HG02884 (cell line): ENCODE results near the gene STARD13.

Experiments used
- ATAC-seq: cut with Tn5 transposase; IDR thresholded peaks from one replicate; pipeline ENCODE4 v1.9.1; 2021; ENCODE audit warnings: mild to moderate bottlenecking, moderate library complexity; ENCODE audit not compliant: unreplicated experiment

Gene STARD13

DNA sequence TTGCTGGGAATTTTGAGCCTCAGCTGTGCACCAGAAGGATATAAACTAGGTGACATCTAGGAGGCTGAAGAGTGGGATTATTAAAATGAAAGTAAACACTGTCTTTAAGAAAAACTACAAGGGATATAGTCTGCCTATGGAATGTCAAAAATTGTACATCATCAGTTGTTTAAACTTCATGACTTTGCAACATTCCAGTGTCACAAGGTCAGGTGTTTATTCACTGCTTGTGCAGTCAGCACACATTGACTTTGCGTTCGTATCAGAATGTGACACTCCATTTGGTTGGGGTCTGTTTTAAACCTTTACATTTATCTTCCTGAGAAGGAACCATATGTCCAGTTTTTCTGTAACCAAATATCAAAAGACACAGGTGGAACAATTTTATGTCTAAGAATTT, 183.7 kb downstream of the STARD13 start:
- ATAC-seq: no peak

DNA sequence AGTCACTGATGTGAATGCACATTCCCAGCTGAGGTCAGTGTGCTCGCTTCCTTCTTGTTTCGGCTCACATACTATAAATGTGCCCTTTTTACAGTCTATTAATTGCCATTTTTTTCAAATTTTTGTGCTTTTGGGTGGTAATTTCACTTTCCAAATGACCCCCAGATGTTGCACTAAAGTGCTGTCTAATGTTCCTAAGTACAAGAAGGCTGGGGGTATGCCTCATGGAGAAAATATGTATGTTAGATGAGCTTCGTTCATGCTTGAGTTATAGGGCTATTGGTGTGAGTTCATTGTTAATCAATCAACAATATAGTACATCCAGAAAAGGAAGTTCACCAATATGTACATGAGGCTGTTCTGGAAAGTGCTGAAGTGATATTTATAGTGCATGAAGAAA, 184.7 kb downstream of the STARD13 start:
- no peak for ATAC-seq

DNA sequence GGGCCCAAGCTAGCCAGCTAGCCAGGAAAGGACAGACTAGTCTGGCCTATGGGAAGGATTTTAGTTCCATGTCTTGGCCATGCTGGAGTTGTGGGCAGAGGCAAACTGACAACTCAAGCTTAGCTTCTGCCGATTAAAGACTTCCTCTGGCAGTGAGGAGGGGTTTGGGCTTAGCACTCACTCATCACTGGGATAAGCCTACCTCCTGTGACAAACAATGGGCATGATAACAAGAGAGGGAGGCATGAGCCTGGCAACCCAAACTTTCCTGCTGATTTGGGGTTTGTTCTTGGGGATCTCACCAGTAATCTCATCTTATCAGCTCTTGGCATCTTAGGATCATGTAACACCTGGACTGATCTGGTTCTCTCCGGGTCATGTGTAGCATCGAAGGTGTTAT, 185.7 kb downstream of the STARD13 start:
- no peak for ATAC-seq

DNA sequence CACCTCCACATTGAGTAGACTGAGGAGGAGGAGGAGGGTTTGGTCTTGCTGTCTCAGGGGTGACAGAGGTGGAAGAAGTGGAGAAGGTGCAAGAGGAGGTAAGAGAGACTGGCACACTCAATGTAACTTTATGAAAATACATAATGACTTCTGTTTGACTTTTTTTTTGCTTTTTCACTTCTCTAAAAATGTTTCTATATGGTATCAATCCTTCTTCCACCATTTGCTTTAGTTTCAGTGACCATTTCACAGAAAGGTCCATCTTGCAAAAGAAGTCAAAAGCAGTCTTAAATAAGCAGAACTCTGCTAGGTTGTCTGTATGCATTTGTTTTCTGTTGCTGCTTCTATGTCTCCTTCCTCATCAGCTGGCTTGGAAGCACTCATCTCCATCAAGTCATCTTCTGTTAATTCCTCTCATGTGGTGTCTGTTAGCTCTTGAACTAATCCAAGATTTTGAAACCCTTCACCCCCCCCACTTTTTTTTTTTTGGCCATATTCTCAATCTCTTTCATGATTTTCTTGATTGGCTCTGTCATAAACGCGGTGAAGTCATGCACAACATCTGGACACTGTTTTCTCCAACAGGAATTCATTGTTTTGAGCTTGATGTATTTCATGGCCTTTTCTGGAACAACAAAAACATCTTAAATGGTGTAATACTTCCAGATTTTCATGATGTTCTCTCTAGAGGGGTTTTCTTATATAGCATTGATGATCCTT, 188.5 kb downstream of the STARD13 start:
- ATAC-seq: no peak

DNA sequence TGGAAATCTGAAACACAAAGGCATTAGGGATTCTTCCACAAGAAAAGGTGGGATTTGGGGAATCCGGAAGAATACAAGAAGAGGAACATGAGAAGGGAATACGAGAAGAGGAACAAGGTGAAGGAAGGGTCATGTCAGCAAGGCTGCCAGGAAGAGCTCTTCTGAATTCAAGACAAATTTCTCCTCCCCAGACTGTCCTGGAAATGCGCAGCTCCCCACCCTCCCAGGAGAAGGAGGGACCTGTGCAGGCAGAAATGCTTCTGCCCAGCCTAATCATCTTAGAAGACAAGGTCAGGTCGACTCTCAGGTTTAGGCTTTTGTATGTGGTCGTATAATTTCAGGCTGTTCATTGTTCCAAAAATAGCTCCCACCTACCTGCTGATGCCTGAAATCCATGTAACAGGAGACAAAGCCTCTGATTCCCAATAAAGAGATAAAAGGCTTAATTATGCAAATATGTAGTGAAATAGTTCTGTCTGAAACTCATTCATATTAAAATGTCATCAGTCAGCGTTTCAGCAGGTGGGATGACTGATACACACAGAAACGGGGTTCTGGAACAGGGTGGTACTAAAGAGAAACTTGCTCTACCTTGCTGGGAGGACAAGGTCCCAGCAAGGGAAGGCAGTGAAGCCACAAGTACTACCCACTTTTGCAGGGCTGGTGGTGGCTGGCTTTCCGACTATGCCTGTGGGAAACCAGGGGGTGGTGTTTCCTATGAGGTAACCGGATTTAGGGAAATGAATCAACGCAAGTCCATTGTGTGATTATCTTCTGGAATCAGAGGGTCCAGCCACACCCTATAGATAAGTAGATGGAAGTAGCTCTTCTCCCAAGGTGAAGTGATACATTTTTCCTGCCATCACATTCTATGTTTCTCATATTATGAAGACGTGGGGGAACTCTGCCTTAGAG, 193.2 kb downstream of the STARD13 start:
- no peak for ATAC-seq

DNA sequence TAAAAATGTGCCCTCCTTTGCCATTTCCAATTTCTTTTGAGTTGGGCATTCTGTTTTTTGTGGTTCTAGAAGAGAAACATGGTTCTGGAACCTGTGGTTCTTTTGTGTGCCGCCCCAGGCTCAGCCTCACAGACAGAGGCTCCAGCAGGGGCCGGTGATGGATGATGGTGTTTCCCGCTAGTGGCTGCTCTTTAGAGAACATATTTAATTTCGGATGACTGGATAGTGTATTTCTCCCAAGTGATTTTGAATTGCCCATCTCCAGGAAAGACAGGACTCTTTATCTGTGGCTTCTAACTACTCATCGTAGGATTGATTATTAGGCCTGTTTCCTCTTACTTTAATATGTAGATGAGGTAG, 194.2 kb downstream of the STARD13 start:
- no peak for ATAC-seq

DNA sequence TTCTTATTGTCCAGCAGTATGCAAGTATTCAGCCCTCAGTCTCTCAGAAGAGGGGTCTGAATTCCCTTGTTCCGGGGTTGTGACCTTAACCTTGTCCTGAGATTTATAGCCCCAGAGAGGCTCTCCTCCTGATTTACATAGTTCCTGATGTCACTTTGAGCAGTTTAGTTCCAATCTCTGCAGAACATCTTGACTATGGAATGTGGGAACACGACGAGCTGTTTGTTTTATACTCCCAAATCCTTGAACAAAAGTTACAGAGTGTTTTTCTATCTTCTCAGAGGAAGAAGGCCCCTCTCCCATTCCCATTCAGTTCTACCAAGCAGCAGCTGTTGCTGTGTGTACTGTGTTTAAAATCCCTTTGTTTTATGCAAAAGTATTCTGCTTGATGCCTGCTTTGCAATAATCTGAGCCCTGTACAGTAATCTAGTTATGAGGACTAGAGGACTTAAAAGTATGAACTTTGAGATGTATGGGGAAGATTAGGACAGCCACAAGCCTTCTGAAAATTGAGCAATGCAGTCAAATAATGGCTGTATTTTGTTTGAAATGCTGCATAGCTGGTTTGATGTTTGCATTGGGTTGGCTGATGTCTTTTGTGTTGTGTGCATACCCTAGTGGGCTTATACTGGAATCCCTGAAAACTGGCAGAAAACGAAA, 194.7 kb downstream of the STARD13 start:
- no peak for ATAC-seq

DNA sequence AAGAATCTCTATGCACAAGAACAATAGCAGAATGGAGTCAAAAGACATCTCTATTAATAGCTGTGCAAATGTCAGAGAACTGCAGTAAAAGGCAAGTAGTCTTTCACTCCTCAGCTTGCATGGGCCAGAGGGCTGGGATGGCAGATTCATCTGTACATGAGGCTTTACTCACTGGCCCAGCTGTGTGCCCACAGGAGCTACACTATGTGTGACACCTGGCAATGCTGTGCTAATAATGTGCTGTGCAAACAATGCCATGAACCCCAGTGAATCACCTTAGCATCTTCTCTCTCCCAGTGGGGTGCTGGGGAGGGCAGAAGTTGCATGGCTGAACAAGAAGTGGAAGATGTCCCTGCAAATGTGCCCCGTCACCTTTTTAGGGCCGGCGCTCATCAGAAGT, 196.2 kb downstream of the STARD13 start:
- no peak for ATAC-seq

DNA sequence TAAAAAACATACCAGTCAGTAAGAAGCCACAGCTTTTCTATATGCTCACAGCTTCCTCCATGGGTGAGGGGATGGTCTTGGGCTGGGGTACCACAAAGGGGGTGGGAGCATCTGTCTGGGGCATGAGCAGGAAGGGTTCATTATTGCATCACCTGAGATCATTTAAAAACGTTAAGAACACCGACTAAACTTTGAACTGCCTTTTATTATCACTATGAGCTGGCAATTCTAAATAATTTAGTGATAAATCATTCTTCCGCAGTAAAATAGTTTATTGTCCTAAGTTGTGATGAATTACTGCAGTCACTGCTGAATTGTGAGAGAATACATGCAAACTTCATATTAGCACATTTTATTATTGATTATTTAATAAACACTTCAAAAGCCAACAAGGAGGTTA, 197.8 kb downstream of the STARD13 start:
- ATAC-seq: no peak

DNA sequence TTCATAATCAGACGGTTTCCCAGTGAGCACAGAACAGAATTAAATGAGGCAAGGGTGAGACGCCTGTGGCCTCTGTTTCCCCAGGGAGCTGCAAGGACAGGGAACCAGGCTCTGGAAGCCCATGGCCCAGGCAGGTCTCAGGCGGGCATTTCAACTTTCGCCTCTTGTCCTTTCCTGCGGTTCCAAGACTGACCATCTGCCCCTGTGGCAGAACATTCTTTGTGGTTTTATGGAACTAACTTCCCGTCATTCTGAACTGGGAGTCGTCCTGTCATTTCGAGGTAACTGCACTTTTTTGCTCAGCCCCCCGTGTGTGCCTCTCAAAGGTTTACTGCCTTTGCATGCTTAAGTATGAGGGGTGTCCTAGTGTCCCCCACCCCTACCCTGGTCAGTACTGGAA, 198.5 kb downstream of the STARD13 start:
- ATAC-seq: no peak

DNA sequence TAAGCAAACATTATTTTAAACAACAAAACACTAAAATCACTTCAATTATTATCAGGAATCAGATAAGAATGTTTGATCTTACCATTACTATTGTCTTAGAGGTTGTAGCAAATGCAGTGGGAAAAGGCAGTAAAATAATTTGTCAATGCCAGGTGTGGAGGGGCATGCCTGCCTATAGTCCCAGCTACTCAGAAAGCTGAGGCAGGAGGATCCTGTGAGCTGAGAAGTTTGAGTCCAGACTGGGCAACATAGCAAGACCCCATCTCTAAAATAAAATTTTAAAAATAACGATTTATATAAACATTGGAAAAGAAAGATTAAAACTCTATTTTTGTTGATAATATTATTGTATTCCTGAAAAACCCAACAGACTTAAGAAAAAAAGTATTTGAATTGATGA, 202.5 kb downstream of the STARD13 start:
- ATAC-seq: no peak

DNA sequence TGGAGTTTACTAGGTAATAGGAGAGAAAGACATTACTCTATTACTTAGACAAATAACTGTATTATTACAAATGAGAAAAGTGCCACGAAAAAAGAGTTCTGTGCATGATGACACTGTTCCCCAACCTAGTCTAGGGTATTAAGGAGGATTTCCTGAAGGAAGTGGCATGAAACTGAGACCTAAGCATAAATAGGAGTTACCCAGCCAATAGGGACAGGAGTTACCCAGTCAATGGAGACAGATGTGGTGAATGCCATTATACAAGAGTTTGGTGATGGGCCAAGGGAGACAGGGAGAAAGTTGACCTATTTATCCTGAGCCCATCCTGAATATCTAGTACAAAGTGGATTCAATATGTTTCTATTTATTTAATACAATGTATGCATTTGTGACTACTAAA, 203.9 kb downstream of the STARD13 start:
- no peak for ATAC-seq

DNA sequence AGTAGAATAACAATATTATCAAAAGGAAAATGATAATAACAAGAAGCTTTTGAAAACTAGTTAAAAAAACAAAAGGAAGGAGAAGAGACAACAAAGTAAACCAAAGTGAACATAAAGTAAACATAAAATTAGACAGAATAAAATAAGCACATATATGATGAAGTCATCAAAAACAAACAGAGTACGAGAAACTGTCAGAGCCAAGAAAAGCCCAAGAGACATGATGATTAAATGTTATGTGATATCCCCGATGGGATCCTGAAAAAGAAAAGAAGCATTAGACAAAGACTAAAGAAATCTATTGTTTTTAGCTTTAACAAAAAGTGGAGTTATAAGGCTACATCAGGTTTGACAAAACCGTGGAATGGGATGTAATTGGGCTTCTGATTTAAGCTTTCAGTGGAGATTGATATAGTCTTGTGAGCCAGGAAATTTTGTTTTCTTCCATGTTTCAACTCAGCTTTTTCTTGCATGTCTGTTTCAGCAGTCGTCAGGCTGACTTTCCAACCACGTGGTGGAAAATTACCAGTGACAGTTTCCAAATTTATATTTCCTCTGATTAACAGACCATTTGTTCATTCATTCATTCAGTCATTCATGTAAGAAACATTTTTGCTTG, 204.5 kb downstream of the STARD13 start:
- no peak for ATAC-seq

DNA sequence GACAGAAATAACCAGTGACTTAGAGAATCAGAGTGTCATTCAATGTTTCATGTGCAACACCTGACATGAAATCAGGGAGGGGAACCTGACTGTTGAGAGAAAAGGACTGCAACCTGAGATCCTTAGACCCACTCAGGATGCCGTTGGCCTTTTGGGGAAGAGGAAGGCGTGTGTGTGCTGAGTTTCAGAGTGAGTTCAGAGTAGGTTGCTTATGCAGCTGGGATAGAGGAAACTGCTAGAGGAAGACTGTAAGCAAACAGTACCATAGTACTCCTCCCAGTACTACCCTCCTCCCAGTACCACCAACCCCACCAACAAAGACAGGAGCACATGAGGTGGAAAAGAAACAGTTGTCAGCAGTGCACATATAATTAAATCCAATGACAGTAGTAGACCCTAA, 205.6 kb downstream of the STARD13 start:
- ATAC-seq: no peak

DNA sequence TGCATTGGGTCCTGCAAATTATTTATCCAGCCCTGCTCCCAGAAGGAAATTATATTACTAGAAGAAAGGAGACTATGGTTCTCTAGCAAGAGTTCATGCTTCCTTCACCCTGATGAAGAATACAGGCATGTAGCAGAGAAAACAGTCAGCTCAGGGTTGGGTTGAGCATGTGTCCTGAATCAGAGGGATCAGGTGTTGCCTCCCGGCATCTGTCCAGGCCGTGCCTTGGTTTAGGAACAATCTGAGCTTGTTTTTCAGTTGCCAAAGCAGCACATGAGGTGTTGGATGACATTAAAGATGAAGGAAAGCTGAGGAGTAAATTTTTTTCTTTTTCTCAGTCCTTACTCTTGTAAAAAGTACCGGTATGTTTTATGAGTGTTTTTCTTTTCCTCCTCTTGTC, 207.3 kb downstream of the STARD13 start:
- ATAC-seq: no peak

DNA sequence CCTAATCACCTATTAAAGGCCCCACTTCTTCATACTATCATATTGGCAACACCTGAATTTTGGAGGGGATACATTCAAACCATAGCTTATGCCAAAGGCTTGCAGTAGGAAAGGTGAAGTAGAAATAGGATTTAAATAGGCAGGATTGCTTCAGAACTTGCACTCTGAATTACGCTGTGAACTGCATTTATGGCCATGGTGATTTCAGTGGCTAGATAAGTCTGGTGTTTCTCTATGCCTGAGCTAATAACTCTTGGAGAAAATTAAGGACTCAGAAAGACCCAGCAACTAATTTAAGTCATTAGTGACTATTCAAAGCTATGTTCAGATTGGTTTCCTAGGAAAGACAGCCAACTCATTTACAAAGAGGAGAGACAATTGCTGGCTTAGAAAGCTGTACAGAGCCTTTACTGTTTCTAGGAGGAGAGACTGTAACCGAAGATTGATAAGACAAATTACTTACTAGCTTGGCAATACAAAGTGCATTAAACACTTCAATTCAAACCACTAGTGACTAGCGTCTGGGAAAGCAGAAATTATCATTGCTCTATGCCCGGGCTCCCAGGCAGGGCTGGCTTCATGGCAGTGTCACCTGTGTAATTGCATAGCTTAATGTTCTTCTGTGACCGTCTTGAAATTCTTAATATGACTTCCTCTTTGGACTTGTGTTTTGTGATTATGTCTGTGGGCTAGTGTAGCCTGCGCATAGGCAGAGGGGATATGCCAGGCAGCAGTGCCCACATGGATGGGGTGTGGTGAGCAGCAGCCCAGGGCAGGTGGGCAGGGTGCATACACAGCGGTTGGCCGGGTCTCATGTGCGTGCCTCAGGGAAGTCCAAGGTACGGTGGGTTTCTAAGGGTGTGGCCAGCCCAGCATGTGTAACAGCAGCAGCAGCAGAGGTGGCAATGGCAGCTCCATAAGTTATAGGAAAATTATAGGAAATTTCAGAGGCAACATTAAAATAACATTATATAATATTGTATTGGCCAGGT, 209.3 kb downstream of the STARD13 start:
- no peak for ATAC-seq

DNA sequence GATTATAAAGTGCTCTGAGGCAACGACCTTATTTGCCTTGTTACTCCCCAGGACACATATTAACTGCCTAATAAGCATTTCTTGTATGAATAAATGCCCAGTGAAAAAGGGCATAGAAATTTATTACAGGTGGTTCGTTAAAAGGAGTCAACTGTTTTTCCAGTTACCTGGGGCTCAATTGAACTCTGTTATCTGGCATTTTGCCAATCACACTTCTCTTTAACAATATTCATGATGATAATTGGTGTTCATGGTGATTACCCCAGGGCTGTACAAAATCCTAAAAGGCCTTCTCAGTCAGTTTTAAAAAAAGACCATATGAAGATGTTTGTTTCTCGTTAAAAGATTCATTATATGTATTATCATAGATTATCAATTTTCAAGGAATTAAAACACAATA, 212.2 kb downstream of the STARD13 start:
- ATAC-seq: no peak

DNA sequence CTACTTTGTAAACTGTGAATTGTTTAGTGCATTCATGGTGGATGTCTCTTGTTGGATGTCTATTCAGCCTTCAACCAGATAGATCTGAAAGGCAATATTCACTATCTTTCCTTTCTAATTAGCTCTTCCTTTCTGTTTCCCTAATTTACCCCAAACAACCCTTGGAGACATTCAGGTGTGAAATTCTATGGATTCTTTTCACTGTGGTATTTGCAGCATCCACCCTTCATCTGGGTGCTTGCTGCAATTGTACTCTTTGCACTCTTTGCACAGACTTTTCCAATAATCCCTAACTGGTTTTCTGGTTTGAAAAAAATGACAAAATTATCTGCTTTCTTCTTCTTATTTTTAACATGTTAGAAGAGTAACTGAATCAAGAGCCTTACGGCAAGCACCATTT, 212.8 kb downstream of the STARD13 start:
- ATAC-seq: no peak

DNA sequence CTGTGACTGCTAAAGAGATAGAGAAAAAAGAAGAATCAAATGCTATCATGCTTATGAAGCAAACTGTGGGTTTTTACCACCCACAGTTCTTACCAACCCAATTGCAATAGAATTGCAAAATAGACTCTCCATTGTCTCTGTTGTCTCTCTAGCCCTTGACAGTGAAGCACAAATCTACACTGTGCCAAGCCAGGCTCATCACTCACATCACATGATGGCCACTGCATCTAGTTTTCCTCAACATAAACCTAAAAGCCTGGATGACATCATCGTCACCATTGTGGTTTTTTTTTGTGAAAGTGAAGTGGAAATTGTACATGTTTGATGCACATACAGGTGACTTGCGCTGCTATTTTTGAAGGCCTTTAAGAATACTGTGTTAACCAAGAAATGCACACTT, 213.3 kb downstream of the STARD13 start:
- ATAC-seq: no peak

DNA sequence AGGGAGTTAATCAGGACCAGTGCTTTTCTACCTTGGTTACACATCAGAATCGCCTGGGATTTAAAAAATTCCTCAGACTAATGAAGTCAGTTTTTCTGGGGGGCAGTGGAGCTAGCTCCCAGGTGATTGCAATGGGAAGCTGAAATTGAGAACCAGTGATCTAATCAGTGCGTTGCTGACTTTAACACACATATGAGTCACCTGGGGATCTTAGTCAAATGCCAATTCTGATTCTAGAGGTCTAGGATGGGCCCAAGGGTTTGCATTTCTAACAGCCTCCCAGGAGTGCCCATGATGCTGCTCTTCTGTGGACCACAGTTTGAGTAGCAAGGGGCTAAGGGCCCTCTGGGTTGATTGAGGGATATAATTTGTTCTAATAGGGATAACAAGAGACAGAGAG, 214.8 kb downstream of the STARD13 start:
- no peak for ATAC-seq
